CD14-positive monocyte (primary cell): ENCODE measurements around the gene SP9. TPM values are rescaled to one million over a fixed set of nuclear protein-coding genes. Genes with fewer than 3 reads are reported as not detected.

ENCODE experiments used
- DNase-seq, 3 donors: peaks; one replicate each; pipeline ENCODE4 v3.0.0-alpha.2; 2011 to 2022
- H2AFZ ChIP-seq: 2 replicates; pipeline ENCODE4 v1.6.0; 2012; ENCODE audit warnings: mild to moderate bottlenecking, low read depth, low read length, inconsistent platforms; ENCODE audit not compliant: insufficient read depth, poor library complexity, severe bottlenecking
- H3K27ac ChIP-seq, 2 donors: 1 replicate in 1 of 2; 2 replicates in 1 of 2; pipeline ENCODE4 v1.5.1; 2012 to 2013; ENCODE audit warnings: low read length in 2 of 2, control low read depth in 1 of 2, inconsistent platforms in 1 of 2, low read depth in 1 of 2, mild to moderate bottlenecking in 1 of 2
- H3K27me3 ChIP-seq, 2 donors: one replicate each; pipeline versions ENCODE4 v1.6.0 to v1.6.1; 2011 to 2013; ENCODE audit warnings: low read length in 2 of 2; ENCODE audit not compliant: control insufficient read depth in 2 of 2, insufficient read depth in 2 of 2
- H3K36me3 ChIP-seq, 2 donors: replicated peaks in 1 of 2; 1 replicate in 1 of 2; 2 replicates in 1 of 2; pipeline versions ENCODE4 v1.5.1 to v1.6.1; 2012 to 2013; ENCODE audit warnings: low read length in 2 of 2, control low read depth in 1 of 2, inconsistent platforms in 1 of 2, mild to moderate bottlenecking in 1 of 2; ENCODE audit not compliant: insufficient read depth in 2 of 2, control insufficient read depth in 1 of 2
- H3K4me1 ChIP-seq, 2 donors: 1 replicate in 1 of 2; 2 replicates in 1 of 2; pipeline versions ENCODE4 v1.5.1 to v1.6.1; 2012 to 2013; ENCODE audit warnings: low read length in 2 of 2, control low read depth in 1 of 2, inconsistent platforms in 1 of 2, mild to moderate bottlenecking in 1 of 2, moderate library complexity in 1 of 2; ENCODE audit not compliant: insufficient read depth in 2 of 2, control insufficient read depth in 1 of 2
- H3K4me2 ChIP-seq: replicated peaks from 2 replicates; pipeline ENCODE3; 2012; ENCODE audit warnings: low read length, moderate library complexity, mild to moderate bottlenecking; ENCODE audit not compliant: poor library complexity, severe bottlenecking; ENCODE audit errors: extremely low read depth
- H3K4me3 ChIP-seq, 3 experiments: fragments of 200-600 bp in 1 of 3; sonication (generic) in 1 of 3; replicated peaks in 1 of 3; 1 replicate in 2 of 3; 2 replicates in 1 of 3; pipeline ENCODE4 v1.5.1; 2011 to 2013; ENCODE audit warnings: low read length in 3 of 3, mild to moderate bottlenecking in 3 of 3, control low read depth in 2 of 3, low read depth in 2 of 3, inconsistent platforms in 1 of 3, moderate library complexity in 1 of 3
- H3K79me2 ChIP-seq: 2 replicates; pipeline ENCODE4 v1.6.0; 2012; ENCODE audit warnings: mild to moderate bottlenecking, control low read depth, inconsistent platforms, low read length, moderate library complexity; ENCODE audit not compliant: insufficient read depth
- H3K9ac ChIP-seq: 2 replicates; pipeline ENCODE4 v1.6.0; 2017; ENCODE audit warnings: low read length, mild to moderate bottlenecking; ENCODE audit not compliant: insufficient read depth, poor library complexity, severe bottlenecking
- H3K9me3 ChIP-seq, 2 donors: replicated peaks in 1 of 2; 1 replicate in 1 of 2; 2 replicates in 1 of 2; pipeline versions ENCODE4 v1.5.1 to v1.6.1; 2012 to 2013; ENCODE audit warnings: low read length in 2 of 2, control low read depth in 1 of 2; ENCODE audit not compliant: control insufficient read depth in 1 of 2, insufficient read depth in 1 of 2
- H4K20me1 ChIP-seq: 2 replicates; pipeline ENCODE4 v1.6.0; 2012; ENCODE audit warnings: mild to moderate bottlenecking, low read length, control low read depth, moderate library complexity; ENCODE audit not compliant: insufficient read depth
- H3K27ac Mint-ChIP-seq, 7 donors: one replicate each; pipeline ENCODE4 v1.8.0; 2020; ENCODE audit warnings: mild to moderate bottlenecking in 7 of 7, mixed read lengths in 7 of 7, moderate library complexity in 6 of 7, inconsistent platforms in 2 of 7
- H3K27me3 Mint-ChIP-seq, 3 donors: one replicate each; pipeline ENCODE4 v1.8.0; 2021 to 2022; ENCODE audit warnings: low read depth in 3 of 3, mild to moderate bottlenecking in 3 of 3, mixed read lengths in 3 of 3, moderate library complexity in 3 of 3, inconsistent platforms in 1 of 3
- H3K36me3 Mint-ChIP-seq, 2 donors: one replicate each; pipeline ENCODE4 v1.8.0; 2020; ENCODE audit warnings: mixed read lengths in 2 of 2, inconsistent platforms in 1 of 2, mild to moderate bottlenecking in 1 of 2
- H3K4me1 Mint-ChIP-seq: one replicate; pipeline ENCODE4 v1.8.0; 2020; ENCODE audit warnings: mild to moderate bottlenecking, mixed read lengths
- H3K4me3 Mint-ChIP-seq, 2 donors: one replicate each; pipeline ENCODE4 v1.8.0; 2020; ENCODE audit warnings: mild to moderate bottlenecking in 2 of 2, mixed read lengths in 2 of 2, moderate library complexity in 1 of 2
- H3K9me3 Mint-ChIP-seq, 7 donors: one replicate each; pipeline ENCODE4 v1.8.0; 2020 to 2022; ENCODE audit warnings: mixed read lengths in 7 of 7, mild to moderate bottlenecking in 6 of 7, moderate library complexity in 6 of 7, inconsistent platforms in 2 of 7
- WGBS: methylation state at CpG from one replicate; pipeline ENCODE4 v1.1.5; 2013; ENCODE audit warnings: missing lambda C conversion rate; ENCODE audit not compliant: insufficient coverage; 5-methylcytosine and 5-hydroxymethylcytosine counted together
- intact Hi-C, 2 donors: fragments of 100-400 bp; cut with micrococcal nuclease; formaldehyde crosslinking; loops; one replicate each; pipeline versions ENCODE4 v1.15.0 to v1.15.1; 2023
- polyA plus RNA-seq, 3 donors: library from polyadenylated mRNA; depleted of rRNA in 1 of 3; unstranded in 2 of 3; stranded (reverse) in 1 of 3; fragments of 300-500 nt in 2 of 3; fragments of >200 nt in 1 of 3; fragmentation: Illumina TruSeq in 2 of 3; gene quantifications; 1 replicate in 2 of 3; 2 replicates in 1 of 3; pipeline ENCODE4 v1.2.3, GENCODE V29; 2012 to 2021
- TF ChIP-seq, protein P1 (sequence below): fragments of 200-600 bp; IDR thresholded peaks from one replicate; pipeline ENCODE4 v1.8.0; 2022; ENCODE audit warnings: antibody characterized with exemption, mild to moderate bottlenecking

Gene SP9
- polyA plus RNA-seq, 3 donors = not detected

DNA sequence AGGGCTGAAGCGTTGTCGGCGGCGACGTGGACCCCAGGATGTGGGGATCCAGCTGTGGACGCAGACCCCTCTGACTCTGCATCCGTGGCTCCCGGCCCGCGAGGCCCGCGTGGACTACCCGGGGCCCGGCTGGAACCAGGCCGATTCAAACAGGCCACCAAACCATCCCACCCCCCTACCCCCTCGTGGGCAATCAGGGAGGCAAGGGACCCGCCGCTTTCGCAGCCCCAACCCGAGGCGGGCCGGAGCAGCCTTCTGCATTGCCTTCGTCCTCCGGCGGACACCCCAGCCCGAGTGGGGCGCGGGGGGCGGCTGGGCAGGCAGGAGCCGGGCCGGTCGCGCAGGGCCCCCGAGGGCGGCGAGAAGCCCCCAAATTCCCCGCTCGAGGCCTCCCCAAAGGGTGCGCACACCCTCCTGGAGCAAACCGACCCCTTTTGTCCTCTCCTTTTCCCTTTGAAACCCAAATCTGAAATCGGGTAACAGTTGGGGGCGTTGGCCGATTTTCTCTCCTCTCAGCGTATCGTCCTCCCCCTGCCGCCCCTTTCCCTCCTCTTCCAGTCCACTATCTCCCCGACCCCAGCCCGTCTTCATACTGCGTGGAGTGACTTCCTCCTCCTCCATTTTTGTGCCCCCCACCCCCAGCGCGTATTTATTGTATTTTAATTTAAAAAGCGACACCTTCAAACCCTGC, 7.4 kb downstream of the SP9 start:
- no peaks in the 10 kb centered on the region for H3K79me2 ChIP-seq
- peak overlapping the region in 1 of 3 experiments; percentile 52 for H3K4me3 ChIP-seq
- TF ChIP-seq, protein P1, sequence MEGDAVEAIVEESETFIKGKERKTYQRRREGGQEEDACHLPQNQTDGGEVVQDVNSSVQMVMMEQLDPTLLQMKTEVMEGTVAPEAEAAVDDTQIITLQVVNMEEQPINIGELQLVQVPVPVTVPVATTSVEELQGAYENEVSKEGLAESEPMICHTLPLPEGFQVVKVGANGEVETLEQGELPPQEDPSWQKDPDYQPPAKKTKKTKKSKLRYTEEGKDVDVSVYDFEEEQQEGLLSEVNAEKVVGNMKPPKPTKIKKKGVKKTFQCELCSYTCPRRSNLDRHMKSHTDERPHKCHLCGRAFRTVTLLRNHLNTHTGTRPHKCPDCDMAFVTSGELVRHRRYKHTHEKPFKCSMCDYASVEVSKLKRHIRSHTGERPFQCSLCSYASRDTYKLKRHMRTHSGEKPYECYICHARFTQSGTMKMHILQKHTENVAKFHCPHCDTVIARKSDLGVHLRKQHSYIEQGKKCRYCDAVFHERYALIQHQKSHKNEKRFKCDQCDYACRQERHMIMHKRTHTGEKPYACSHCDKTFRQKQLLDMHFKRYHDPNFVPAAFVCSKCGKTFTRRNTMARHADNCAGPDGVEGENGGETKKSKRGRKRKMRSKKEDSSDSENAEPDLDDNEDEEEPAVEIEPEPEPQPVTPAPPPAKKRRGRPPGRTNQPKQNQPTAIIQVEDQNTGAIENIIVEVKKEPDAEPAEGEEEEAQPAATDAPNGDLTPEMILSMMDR = no peak
- H3K27me3 Mint-ChIP-seq = peaks cover 81 to 92% (median 87%) of the 10 kb centered on the region in 3 donors
- peak overlapping the region; percentile 58 for H3K4me2 ChIP-seq
- peak overlapping the region; percentile 62 to 87 for H3K4me3 Mint-ChIP-seq
- peaks cover 52% of the 10 kb centered on the region for H3K4me1 Mint-ChIP-seq
- intact Hi-C loops = loop anchor here (2.0 to 10.0 kb wide), 3 partner anchors 185 to 939 kb away; no protein-coding TSS in a partner anchor
- no peak overlapping the region for H3K27ac ChIP-seq
- H3K9me3 Mint-ChIP-seq = peaks cover 0 to 31% (median 12%) of the 10 kb centered on the region in 7 donors
- H4K20me1 ChIP-seq = peaks cover 8% of the 10 kb centered on the region
- WGBS = 2% methylated on average over 48 of the region's 52 CpGs
- H3K9me3 ChIP-seq = peaks cover 0 to 35% of the 10 kb centered on the region in 2 donors
- peaks cover 0 to 3% of the 10 kb centered on the region in 2 donors for H3K36me3 ChIP-seq
- peaks cover 41 to 50% of the 10 kb centered on the region in 2 donors for H3K4me1 ChIP-seq
- no peak overlapping the region for H2AFZ ChIP-seq
- H3K36me3 Mint-ChIP-seq = peaks cover 11 to 22% of the 10 kb centered on the region in 2 donors
- H3K9ac ChIP-seq = no peak overlapping the region
- H3K27me3 ChIP-seq = peaks cover 84 to 92% of the 10 kb centered on the region in 2 donors
- peak in 1 of 3 donors; percentile 8 for DNase-seq
- no peak overlapping the region for H3K27ac Mint-ChIP-seq

DNA sequence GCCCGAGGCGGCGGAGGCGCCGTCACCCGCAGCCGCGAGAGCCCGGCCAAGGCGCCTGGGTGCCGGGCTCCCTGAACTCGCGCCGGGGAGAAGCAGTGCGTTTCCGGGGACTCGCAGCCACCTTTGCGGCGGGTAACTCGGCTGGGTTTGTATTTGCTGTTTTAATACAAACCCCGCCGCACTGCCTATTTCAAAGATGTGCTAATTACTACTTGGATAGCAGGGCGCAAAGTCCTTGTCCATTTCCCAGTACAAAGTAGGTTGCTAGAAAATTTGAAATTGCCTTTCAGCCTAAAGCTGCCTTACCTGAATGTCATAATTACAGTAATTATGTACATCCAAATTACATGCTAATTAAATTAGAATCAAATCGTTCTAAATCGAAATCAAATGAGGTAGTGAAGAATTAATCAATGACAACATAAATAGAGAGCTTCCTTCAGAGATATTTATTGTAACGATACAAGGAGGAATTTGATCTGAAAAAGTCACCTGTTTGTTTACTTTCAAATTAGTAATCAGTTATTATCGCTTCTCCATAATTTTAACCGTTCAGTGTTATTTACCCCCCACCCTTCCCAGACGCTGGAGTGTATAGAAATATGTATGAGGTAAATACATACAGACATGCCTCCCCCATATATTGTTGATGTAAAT, 8.1 kb downstream of the SP9 start:
- Histone ChIP-seq H3K9ac (no peak overlapping the region), H3K4me2 (peak overlapping the region; percentile 58), H3K27me3 (peaks cover 78 to 86% of the 10 kb centered on the region in 2 donors), H3K27ac (no peak overlapping the region), H3K9me3 (peaks cover 0 to 32% of the 10 kb centered on the region in 2 donors), H4K20me1 (peaks cover 5% of the 10 kb centered on the region), H3K36me3 (peaks cover 3 to 9% of the 10 kb centered on the region in 2 donors), H3K4me1 (peaks cover 36 to 44% of the 10 kb centered on the region in 2 donors), H2AFZ (no peak overlapping the region), H3K4me3 (peak overlapping the region in 1 of 3 experiments; percentile 52), H3K79me2 (no peaks in the 10 kb centered on the region)
- 3% methylated on average over 16 of the region's 29 CpGs for WGBS
- peak overlapping the region in 1 of 2 donors; percentile 81 for H3K4me3 Mint-ChIP-seq
- H3K27me3 Mint-ChIP-seq = peaks cover 77 to 86% (median 81%) of the 10 kb centered on the region in 3 donors
- H3K9me3 Mint-ChIP-seq = peaks cover 0 to 31% (median 10%) of the 10 kb centered on the region in 7 donors
- H3K4me1 Mint-ChIP-seq = peaks cover 46% of the 10 kb centered on the region
- peak in 1 of 3 donors; percentile 8 for DNase-seq
- TF ChIP-seq, protein P1 = no peak
- no peak overlapping the region for H3K27ac Mint-ChIP-seq
- H3K36me3 Mint-ChIP-seq = peaks cover 15 to 27% of the 10 kb centered on the region in 2 donors
- intact Hi-C loops = loop anchor here (2.0 to 10.0 kb wide), 3 partner anchors 186 to 940 kb away; no protein-coding TSS in a partner anchor
